Adipocyte (in vitro differentiated cells): ENCODE results near the gene FBLIM1.

Experiments
- DNase-seq: peaks from one replicate; pipeline ENCODE4 v3.0.0-alpha.2; 2015; ENCODE audit warnings: low read depth
- H3K27me3 ChIP-seq: replicated peaks from 2 replicates; pipeline ENCODE4 v1.7.0; 2013; ENCODE audit warnings: mild to moderate bottlenecking, low read length, moderate library complexity; ENCODE audit not compliant: control insufficient read depth, insufficient read depth
- H3K36me3 ChIP-seq: 2 replicates; pipeline ENCODE4 v1.7.0; 2013; ENCODE audit warnings: low read length, mild to moderate bottlenecking, moderate library complexity; ENCODE audit not compliant: control insufficient read depth, insufficient read depth, severe bottlenecking
- H3K4me1 ChIP-seq: 2 replicates; pipeline ENCODE4 v1.7.0; 2013; ENCODE audit warnings: mild to moderate bottlenecking, low read length, moderate library complexity; ENCODE audit not compliant: control insufficient read depth, insufficient read depth
- H3K4me3 ChIP-seq: 2 replicates; pipeline ENCODE4 v1.7.0; 2013; ENCODE audit warnings: mild to moderate bottlenecking, low read length, moderate library complexity
- H3K9ac ChIP-seq: 2 replicates; pipeline ENCODE4 v1.7.0; 2013; ENCODE audit warnings: mild to moderate bottlenecking, low read length, moderate library complexity
- H3K9me3 ChIP-seq: 2 replicates; pipeline ENCODE4 v1.7.0; 2013; ENCODE audit warnings: mild to moderate bottlenecking, low read length, moderate library complexity; ENCODE audit not compliant: control insufficient read depth

The FBLIM1 gene

GRCh38 chr1:15751717-15752116, 6.9 kb upstream of the FBLIM1 start:
- H3K4me1 ChIP-seq = peaks cover 15% of the 10 kb centered on the region
- H3K36me3 ChIP-seq = no peaks in the 10 kb centered on the region
- no peak overlapping the region for H3K4me3 ChIP-seq

GRCh38 chr1:15753776-15754175, 4.8 kb upstream of the FBLIM1 start:
- DNase-seq = no peak
- Histone ChIP-seq H3K36me3 (no peaks in the 10 kb centered on the region), H3K9ac (no peak overlapping the region), H3K27me3 (no peaks in the 10 kb centered on the region), H3K4me1 (peaks cover 27% of the 10 kb centered on the region), H3K9me3 (no peaks in the 10 kb centered on the region), H3K4me3 (no peak overlapping the region)

More at GRCh38 chr1:15751717-15752116, 6.9 kb upstream of the FBLIM1 start:
- H3K9me3 ChIP-seq = no peaks in the 10 kb centered on the region
- no peak for DNase-seq
- H3K9ac ChIP-seq = no peak overlapping the region
- H3K27me3 ChIP-seq = no peaks in the 10 kb centered on the region

- Histone ChIP-seq H3K9me3 (no peaks in the 10 kb centered on the region), H3K9ac (no peak overlapping the region), H3K36me3 (no peaks in the 10 kb centered on the region), H3K4me1 (peaks cover 22% of the 10 kb centered on the region), H3K27me3 (no peaks in the 10 kb centered on the region), H3K4me3 (no peak overlapping the region)
- no peak for DNase-seq
Measured at GRCh38 chr1:15755021-15755645, 3.5 kb upstream of the FBLIM1 start.

GRCh38 chr1:15755646-15756040, 3.0 kb upstream of the FBLIM1 start:
- Histone ChIP-seq H3K9me3 (no peaks in the 10 kb centered on the region), H3K27me3 (no peaks in the 10 kb centered on the region), H3K4me3 (no peak overlapping the region), H3K36me3 (no peaks in the 10 kb centered on the region), H3K9ac (no peak overlapping the region), H3K4me1 (peaks cover 27% of the 10 kb centered on the region)
- DNase-seq = no peak

GRCh38 chr1:15756143-15757015, 2.2 kb upstream of the FBLIM1 start:
- H3K9me3 ChIP-seq = no peaks in the 10 kb centered on the region
- no peak for DNase-seq

GRCh38 chr1:15757016-15757543, 1.5 kb upstream of the FBLIM1 start:
- peaks cover 40% of the 10 kb centered on the region for H3K4me1 ChIP-seq
- H3K27me3 ChIP-seq = no peaks in the 10 kb centered on the region
- DNase-seq = no peak
- H3K9me3 ChIP-seq = no peaks in the 10 kb centered on the region
- no peaks in the 10 kb centered on the region for H3K36me3 ChIP-seq
- H3K9ac ChIP-seq = no peak overlapping the region
- no peak overlapping the region for H3K4me3 ChIP-seq

More at GRCh38 chr1:15756143-15757015, 2.2 kb upstream of the FBLIM1 start:
- H3K36me3 ChIP-seq = no peaks in the 10 kb centered on the region
- H3K9ac ChIP-seq = no peak overlapping the region
- no peaks in the 10 kb centered on the region for H3K27me3 ChIP-seq
- H3K4me3 ChIP-seq = no peak overlapping the region
- H3K4me1 ChIP-seq = peaks cover 34% of the 10 kb centered on the region

GRCh38 chr1:15757575-15758342, 836 bp upstream of the FBLIM1 start:
- DNase-seq = peak; percentile 77
- H3K4me1 ChIP-seq = peaks cover 40% of the 10 kb centered on the region
- H3K9ac ChIP-seq = peak overlapping the region; percentile 61
- H3K9me3 ChIP-seq = no peaks in the 10 kb centered on the region
- peak overlapping the region; percentile 54 for H3K4me3 ChIP-seq
- H3K27me3 ChIP-seq = no peaks in the 10 kb centered on the region
- no peaks in the 10 kb centered on the region for H3K36me3 ChIP-seq

GRCh38 chr1:15758953-15759661, 512 bp downstream of the FBLIM1 start:
- peaks cover 40% of the 10 kb centered on the region for H3K4me1 ChIP-seq
- peak; percentile 72 for DNase-seq
- peak overlapping the region; percentile 80 for H3K4me3 ChIP-seq
- no peaks in the 10 kb centered on the region for H3K27me3 ChIP-seq
- no peaks in the 10 kb centered on the region for H3K36me3 ChIP-seq
- no peaks in the 10 kb centered on the region for H3K9me3 ChIP-seq
- peak overlapping the region; percentile 85 for H3K9ac ChIP-seq

- Histone ChIP-seq H3K9me3 (no peaks in the 10 kb centered on the region), H3K36me3 (peaks cover 7% of the 10 kb centered on the region), H3K4me3 (peak overlapping the region; percentile 65), H3K27me3 (no peaks in the 10 kb centered on the region), H3K9ac (peak overlapping the region; percentile 71), H3K4me1 (peaks cover 34% of the 10 kb centered on the region)
- peak; percentile 73 for DNase-seq
Measured at GRCh38 chr1:15760520-15761211, 2.1 kb downstream of the FBLIM1 start.

- Histone ChIP-seq H3K27me3 (no peaks in the 10 kb centered on the region), H3K4me3 (peak overlapping the region; percentile 65), H3K4me1 (peaks cover 33% of the 10 kb centered on the region), H3K36me3 (peaks cover 9% of the 10 kb centered on the region), H3K9me3 (no peaks in the 10 kb centered on the region), H3K9ac (peak overlapping the region; percentile 71)
- DNase-seq = peak; percentile 23
Measured at GRCh38 chr1:15761366-15762128, 3.0 kb downstream of the FBLIM1 start.
